CD14-positive monocyte (primary cell): ENCODE data around the gene MYO16. TPM values are rescaled to one million over a fixed set of nuclear protein-coding genes. Genes with fewer than 3 reads are reported as not detected.

Experiments
- DNase-seq, 3 donors: peaks; one replicate each; pipeline ENCODE4 v3.0.0-alpha.2; 2011 to 2022
- H2AFZ ChIP-seq: 2 replicates; pipeline ENCODE4 v1.6.0; 2012; ENCODE audit warnings: mild to moderate bottlenecking, low read depth, low read length, inconsistent platforms; ENCODE audit not compliant: insufficient read depth, poor library complexity, severe bottlenecking
- H3K27ac ChIP-seq, 2 donors: 1 replicate in 1 of 2; 2 replicates in 1 of 2; pipeline ENCODE4 v1.5.1; 2012 to 2013; ENCODE audit warnings: low read length in 2 of 2, control low read depth in 1 of 2, inconsistent platforms in 1 of 2, low read depth in 1 of 2, mild to moderate bottlenecking in 1 of 2
- H3K27me3 ChIP-seq, 2 donors: one replicate each; pipeline versions ENCODE4 v1.6.0 to v1.6.1; 2011 to 2013; ENCODE audit warnings: low read length in 2 of 2; ENCODE audit not compliant: control insufficient read depth in 2 of 2, insufficient read depth in 2 of 2
- H3K36me3 ChIP-seq, 2 donors: replicated peaks in 1 of 2; 1 replicate in 1 of 2; 2 replicates in 1 of 2; pipeline versions ENCODE4 v1.5.1 to v1.6.1; 2012 to 2013; ENCODE audit warnings: low read length in 2 of 2, control low read depth in 1 of 2, inconsistent platforms in 1 of 2, mild to moderate bottlenecking in 1 of 2; ENCODE audit not compliant: insufficient read depth in 2 of 2, control insufficient read depth in 1 of 2
- H3K4me1 ChIP-seq, 2 donors: 1 replicate in 1 of 2; 2 replicates in 1 of 2; pipeline versions ENCODE4 v1.5.1 to v1.6.1; 2012 to 2013; ENCODE audit warnings: low read length in 2 of 2, control low read depth in 1 of 2, inconsistent platforms in 1 of 2, mild to moderate bottlenecking in 1 of 2, moderate library complexity in 1 of 2; ENCODE audit not compliant: insufficient read depth in 2 of 2, control insufficient read depth in 1 of 2
- H3K4me2 ChIP-seq: replicated peaks from 2 replicates; pipeline ENCODE3; 2012; ENCODE audit warnings: low read length, moderate library complexity, mild to moderate bottlenecking; ENCODE audit not compliant: poor library complexity, severe bottlenecking; ENCODE audit errors: extremely low read depth
- H3K4me3 ChIP-seq, 3 experiments: fragments of 200-600 bp in 1 of 3; sonication (generic) in 1 of 3; replicated peaks in 1 of 3; 1 replicate in 2 of 3; 2 replicates in 1 of 3; pipeline ENCODE4 v1.5.1; 2011 to 2013; ENCODE audit warnings: low read length in 3 of 3, mild to moderate bottlenecking in 3 of 3, control low read depth in 2 of 3, low read depth in 2 of 3, inconsistent platforms in 1 of 3, moderate library complexity in 1 of 3
- H3K79me2 ChIP-seq: 2 replicates; pipeline ENCODE4 v1.6.0; 2012; ENCODE audit warnings: mild to moderate bottlenecking, control low read depth, inconsistent platforms, low read length, moderate library complexity; ENCODE audit not compliant: insufficient read depth
- H3K9ac ChIP-seq: 2 replicates; pipeline ENCODE4 v1.6.0; 2017; ENCODE audit warnings: low read length, mild to moderate bottlenecking; ENCODE audit not compliant: insufficient read depth, poor library complexity, severe bottlenecking
- H3K9me3 ChIP-seq, 2 donors: replicated peaks in 1 of 2; 1 replicate in 1 of 2; 2 replicates in 1 of 2; pipeline versions ENCODE4 v1.5.1 to v1.6.1; 2012 to 2013; ENCODE audit warnings: low read length in 2 of 2, control low read depth in 1 of 2; ENCODE audit not compliant: control insufficient read depth in 1 of 2, insufficient read depth in 1 of 2
- H4K20me1 ChIP-seq: 2 replicates; pipeline ENCODE4 v1.6.0; 2012; ENCODE audit warnings: mild to moderate bottlenecking, low read length, control low read depth, moderate library complexity; ENCODE audit not compliant: insufficient read depth
- H3K27ac Mint-ChIP-seq, 7 donors: one replicate each; pipeline ENCODE4 v1.8.0; 2020; ENCODE audit warnings: mild to moderate bottlenecking in 7 of 7, mixed read lengths in 7 of 7, moderate library complexity in 6 of 7, inconsistent platforms in 2 of 7
- H3K27me3 Mint-ChIP-seq, 3 donors: one replicate each; pipeline ENCODE4 v1.8.0; 2021 to 2022; ENCODE audit warnings: low read depth in 3 of 3, mild to moderate bottlenecking in 3 of 3, mixed read lengths in 3 of 3, moderate library complexity in 3 of 3, inconsistent platforms in 1 of 3
- H3K36me3 Mint-ChIP-seq, 2 donors: one replicate each; pipeline ENCODE4 v1.8.0; 2020; ENCODE audit warnings: mixed read lengths in 2 of 2, inconsistent platforms in 1 of 2, mild to moderate bottlenecking in 1 of 2
- H3K4me1 Mint-ChIP-seq: one replicate; pipeline ENCODE4 v1.8.0; 2020; ENCODE audit warnings: mild to moderate bottlenecking, mixed read lengths
- H3K4me3 Mint-ChIP-seq, 2 donors: one replicate each; pipeline ENCODE4 v1.8.0; 2020; ENCODE audit warnings: mild to moderate bottlenecking in 2 of 2, mixed read lengths in 2 of 2, moderate library complexity in 1 of 2
- H3K9me3 Mint-ChIP-seq, 7 donors: one replicate each; pipeline ENCODE4 v1.8.0; 2020 to 2022; ENCODE audit warnings: mixed read lengths in 7 of 7, mild to moderate bottlenecking in 6 of 7, moderate library complexity in 6 of 7, inconsistent platforms in 2 of 7
- WGBS: methylation state at CpG from one replicate; pipeline ENCODE4 v1.1.5; 2013; ENCODE audit warnings: missing lambda C conversion rate; ENCODE audit not compliant: insufficient coverage; 5-methylcytosine and 5-hydroxymethylcytosine counted together
- intact Hi-C, 2 donors: fragments of 100-400 bp; cut with micrococcal nuclease; formaldehyde crosslinking; loops; one replicate each; pipeline versions ENCODE4 v1.15.0 to v1.15.1; 2023
- polyA plus RNA-seq, 3 donors: library from polyadenylated mRNA; depleted of rRNA in 1 of 3; unstranded in 2 of 3; stranded (reverse) in 1 of 3; fragments of 300-500 nt in 2 of 3; fragments of >200 nt in 1 of 3; fragmentation: Illumina TruSeq in 2 of 3; gene quantifications; 1 replicate in 2 of 3; 2 replicates in 1 of 3; pipeline ENCODE4 v1.2.3, GENCODE V29; 2012 to 2021
- TF ChIP-seq, protein P1 (sequence below): fragments of 200-600 bp; IDR thresholded peaks from one replicate; pipeline ENCODE4 v1.8.0; 2022; ENCODE audit warnings: antibody characterized with exemption, mild to moderate bottlenecking

MYO16 gene
- polyA plus RNA-seq, 3 donors: not detected

DNA sequence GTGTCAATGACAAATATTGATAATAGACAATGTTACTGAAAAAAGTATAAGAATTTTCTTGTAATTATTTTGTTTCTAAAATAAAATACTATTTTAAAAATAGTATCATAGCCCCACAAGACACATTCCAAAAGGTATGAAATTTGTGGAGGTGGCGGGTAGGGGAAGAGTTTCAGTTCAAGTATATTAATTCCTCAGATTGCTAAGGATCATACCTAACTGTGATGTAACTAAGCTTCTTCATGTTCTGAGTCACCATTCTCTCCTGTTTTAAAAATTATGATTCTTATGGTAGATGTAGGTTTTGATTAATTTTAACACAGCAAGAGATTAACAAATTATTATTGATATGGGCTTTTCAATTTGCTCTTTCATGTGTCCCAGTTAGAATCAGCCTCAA is 61.3 kb downstream of the MYO16 start:
- H3K27ac ChIP-seq: no peak overlapping the region
- H2AFZ ChIP-seq: no peak overlapping the region
- Mint-ChIP-seq H3K27me3 (no peaks in the 10 kb centered on the region), H3K9me3 (peaks cover 0 to 6% (median 2%) of the 10 kb centered on the region in 7 donors), H3K4me1 (no peaks in the 10 kb centered on the region), H3K27ac (no peak overlapping the region), H3K36me3 (no peaks in the 10 kb centered on the region), H3K4me3 (no peak overlapping the region)
- H3K36me3 ChIP-seq: no peaks in the 10 kb centered on the region
- intact Hi-C loops: no loop called here
- H3K27me3 ChIP-seq: no peaks in the 10 kb centered on the region
- peaks cover 0 to 4% of the 10 kb centered on the region in 2 donors for H3K9me3 ChIP-seq
- TF ChIP-seq, protein P1, sequence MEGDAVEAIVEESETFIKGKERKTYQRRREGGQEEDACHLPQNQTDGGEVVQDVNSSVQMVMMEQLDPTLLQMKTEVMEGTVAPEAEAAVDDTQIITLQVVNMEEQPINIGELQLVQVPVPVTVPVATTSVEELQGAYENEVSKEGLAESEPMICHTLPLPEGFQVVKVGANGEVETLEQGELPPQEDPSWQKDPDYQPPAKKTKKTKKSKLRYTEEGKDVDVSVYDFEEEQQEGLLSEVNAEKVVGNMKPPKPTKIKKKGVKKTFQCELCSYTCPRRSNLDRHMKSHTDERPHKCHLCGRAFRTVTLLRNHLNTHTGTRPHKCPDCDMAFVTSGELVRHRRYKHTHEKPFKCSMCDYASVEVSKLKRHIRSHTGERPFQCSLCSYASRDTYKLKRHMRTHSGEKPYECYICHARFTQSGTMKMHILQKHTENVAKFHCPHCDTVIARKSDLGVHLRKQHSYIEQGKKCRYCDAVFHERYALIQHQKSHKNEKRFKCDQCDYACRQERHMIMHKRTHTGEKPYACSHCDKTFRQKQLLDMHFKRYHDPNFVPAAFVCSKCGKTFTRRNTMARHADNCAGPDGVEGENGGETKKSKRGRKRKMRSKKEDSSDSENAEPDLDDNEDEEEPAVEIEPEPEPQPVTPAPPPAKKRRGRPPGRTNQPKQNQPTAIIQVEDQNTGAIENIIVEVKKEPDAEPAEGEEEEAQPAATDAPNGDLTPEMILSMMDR: no peak
- no CpG with 5 or more reads among the region's 1 CpG for WGBS
- H3K4me1 ChIP-seq: no peaks in the 10 kb centered on the region
- no peak overlapping the region for H3K4me2 ChIP-seq
- no peaks in the 10 kb centered on the region for H4K20me1 ChIP-seq
- H3K79me2 ChIP-seq: no peaks in the 10 kb centered on the region
- no peak for DNase-seq
- H3K4me3 ChIP-seq: no peak overlapping the region
- H3K9ac ChIP-seq: no peak overlapping the region

GRCh38 chr13:108700422-108701170 is 71.2 kb downstream of the MYO16 start:
- H3K36me3 Mint-ChIP-seq: no peaks in the 10 kb centered on the region
- H3K27me3 Mint-ChIP-seq: peaks cover 0 to 3% (median 2%) of the 10 kb centered on the region in 3 donors
- Histone ChIP-seq H3K4me3 (no peak overlapping the region), H3K4me1 (no peaks in the 10 kb centered on the region), H3K27ac (no peak overlapping the region), H3K36me3 (no peaks in the 10 kb centered on the region), H3K9me3 (peaks cover 0 to 4% of the 10 kb centered on the region in 2 donors), H3K79me2 (no peaks in the 10 kb centered on the region), H4K20me1 (no peaks in the 10 kb centered on the region), H3K27me3 (no peaks in the 10 kb centered on the region), H3K9ac (no peak overlapping the region), H3K4me2 (no peak overlapping the region), H2AFZ (no peak overlapping the region)
- H3K27ac Mint-ChIP-seq: no peak overlapping the region
- WGBS: 29% methylated on average over 4 of the region's 9 CpGs
- no peak for DNase-seq
- TF ChIP-seq, protein P1: no peak
- intact Hi-C loops: no loop called here
- H3K4me1 Mint-ChIP-seq: no peaks in the 10 kb centered on the region
- peaks cover 2 to 13% (median 6%) of the 10 kb centered on the region in 7 donors for H3K9me3 Mint-ChIP-seq
- no peak overlapping the region for H3K4me3 Mint-ChIP-seq
